Amygdala (tissue), 56 donors: Measurements from ENCODE around the gene XDH.

Source experiments
- DNase-seq, 56 donors: peaks; one replicate each; lab custom pipeline; 2025; lab: John Stamatoyannopoulos, UW

The XDH gene

GRCh38 chr2:31287654-31288053 is 126.9 kb downstream of the XDH start:
- no peak for DNase-seq

DNA sequence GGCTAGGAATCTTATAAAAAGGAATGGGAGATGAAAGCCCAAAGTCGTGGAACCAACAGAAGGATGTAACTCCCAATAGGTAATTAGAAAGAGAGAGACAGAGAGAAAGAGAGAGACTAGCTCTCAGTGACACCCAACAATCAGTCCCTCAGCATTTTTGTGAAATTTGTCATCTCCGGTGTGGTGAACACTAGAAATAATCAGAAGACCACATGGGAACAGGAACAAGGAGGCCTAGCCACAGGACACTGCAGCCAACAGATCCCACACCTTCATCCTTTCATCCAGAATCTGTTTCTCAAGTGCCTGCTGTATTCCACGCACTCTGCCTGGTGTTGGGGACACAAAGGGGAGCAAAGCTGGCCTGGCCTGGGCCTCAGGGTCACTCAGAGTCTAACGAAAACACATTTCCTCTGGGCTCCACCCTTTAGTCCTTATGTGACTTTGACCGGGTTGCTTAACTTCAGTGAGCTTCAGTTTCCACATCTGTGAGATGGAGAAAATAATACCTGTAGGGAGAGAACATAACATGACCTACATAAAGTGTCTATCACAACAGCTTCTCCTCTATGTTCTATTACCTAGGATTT is 127.5 kb downstream of the XDH start:
- no peak for DNase-seq

- no peak for DNase-seq
Measured at GRCh38 chr2:31286230-31286629, 128.3 kb downstream of the XDH start.
